Measurements from ENCODE around the gene ASPSCR1. TPM values are rescaled to one million over a fixed set of nuclear protein-coding genes. Genes with fewer than 3 reads are reported as not detected.
A peak's percentile ranks its signal among the peaks of the same experiment; 100 is the strongest.

Gene ASPSCR1
- total and polyA plus RNA-seq, 2 donors (not counting 1 experiment from before 2014, with no cell fraction given): 6.3 to 35.7 TPM

- H2AFZ ChIP-seq (ENCODE audit: low read length): no peak overlapping the region
- peak in 1 of 2 donors; percentile 44 for DNase-seq (ENCODE audit: low read depth in 2 of 2)
- peak overlapping the region; percentile 35 for H3K4me2 ChIP-seq (ENCODE audit: extremely low read depth, insufficient read depth, low read length)
- H3K4me1 ChIP-seq (ENCODE audit: control insufficient read depth, extremely low read depth, insufficient read depth, low read length): peaks cover 2% of the 10 kb centered on the region
- no peak for TF ChIP-seq EZH2 (IDR thresholded peaks at IDR 0.05; ENCODE audit: low read length, missing control alignments)
- TF ChIP-seq CTCF (conservative IDR thresholded peaks at IDR 0.05 in 1 of 2, IDR thresholded peaks at IDR 0.05 in 1 of 2; ENCODE audit: low read depth in 1 of 2, low read length in 2 of 2): no peak
- no peak overlapping the region for H3K27ac ChIP-seq (ENCODE audit: insufficient read depth, low read length)
- no peak overlapping the region for H3K4me3 ChIP-seq (replicated peaks in 1 of 4; ENCODE audit: control extremely low read depth in 1 of 4, insufficient read depth in 1 of 4, low read depth in 3 of 4, low read length in 4 of 4)
- peaks cover under 1% of the 10 kb centered on the region for H3K36me3 ChIP-seq (ENCODE audit: control insufficient read depth, insufficient read depth, low read length)
- no peaks in the 10 kb centered on the region for H4K20me1 ChIP-seq (ENCODE audit: control insufficient read depth, extremely low read depth, insufficient read depth, low read length)
- H3K79me2 ChIP-seq (ENCODE audit: control insufficient read depth, insufficient read depth, low read length): no peaks in the 10 kb centered on the region
- peaks cover 10% of the 10 kb centered on the region for H3K27me3 ChIP-seq (ENCODE audit: control insufficient read depth, insufficient read depth, low read length)
- H3K9me3 ChIP-seq (ENCODE audit: control insufficient read depth, insufficient read depth, low read depth, low read length): no peaks in the 10 kb centered on the region
- no peak overlapping the region for H3K9ac ChIP-seq (ENCODE audit: insufficient read depth, low read length)
These were observed 37.5 kb upstream of the ASPSCR1 start for GRCh38 chr17:81939881-81940385.

- Histone ChIP-seq H3K4me2 (ENCODE audit: extremely low read depth, insufficient read depth, low read length) (no peak overlapping the region), H3K79me2 (ENCODE audit: control insufficient read depth, insufficient read depth, low read length) (no peaks in the 10 kb centered on the region), H3K27me3 (ENCODE audit: control insufficient read depth, insufficient read depth, low read length) (peaks cover 10% of the 10 kb centered on the region), H2AFZ (ENCODE audit: low read length) (no peak overlapping the region), H3K4me3 (replicated peaks in 1 of 4; ENCODE audit: control extremely low read depth in 1 of 4, insufficient read depth in 1 of 4, low read depth in 3 of 4, low read length in 4 of 4) (no peak overlapping the region), H3K9me3 (ENCODE audit: control insufficient read depth, insufficient read depth, low read depth, low read length) (no peaks in the 10 kb centered on the region), H3K36me3 (ENCODE audit: control insufficient read depth, insufficient read depth, low read length) (no peaks in the 10 kb centered on the region), H3K9ac (ENCODE audit: insufficient read depth, low read length) (no peak overlapping the region), H3K27ac (ENCODE audit: insufficient read depth, low read length) (no peak overlapping the region), H4K20me1 (ENCODE audit: control insufficient read depth, extremely low read depth, insufficient read depth, low read length) (no peaks in the 10 kb centered on the region), H3K4me1 (ENCODE audit: control insufficient read depth, extremely low read depth, insufficient read depth, low read length) (peaks cover 1% of the 10 kb centered on the region)
- DNase-seq (ENCODE audit: low read depth in 2 of 2): no peak
- TF ChIP-seq EZH2 (IDR thresholded peaks at IDR 0.05; ENCODE audit: low read length, missing control alignments): no peak
- no peak for TF ChIP-seq CTCF (conservative IDR thresholded peaks at IDR 0.05 in 1 of 2, IDR thresholded peaks at IDR 0.05 in 1 of 2; ENCODE audit: low read depth in 1 of 2, low read length in 2 of 2)
These were observed 36.6 kb upstream of the ASPSCR1 start for GRCh38 chr17:81940538-81941483.

GRCh38 chr17:81941484-81942166 is 35.8 kb upstream of the ASPSCR1 start:
- Histone ChIP-seq H3K27me3 (ENCODE audit: control insufficient read depth, insufficient read depth, low read length) (peaks cover 10% of the 10 kb centered on the region), H3K79me2 (ENCODE audit: control insufficient read depth, insufficient read depth, low read length) (no peaks in the 10 kb centered on the region), H3K9me3 (ENCODE audit: control insufficient read depth, insufficient read depth, low read depth, low read length) (no peaks in the 10 kb centered on the region), H3K27ac (ENCODE audit: insufficient read depth, low read length) (no peak overlapping the region), H4K20me1 (ENCODE audit: control insufficient read depth, extremely low read depth, insufficient read depth, low read length) (no peaks in the 10 kb centered on the region), H3K4me3 (replicated peaks in 1 of 4; ENCODE audit: control extremely low read depth in 1 of 4, insufficient read depth in 1 of 4, low read depth in 3 of 4, low read length in 4 of 4) (no peak overlapping the region), H3K4me1 (ENCODE audit: control insufficient read depth, extremely low read depth, insufficient read depth, low read length) (no peaks in the 10 kb centered on the region), H2AFZ (ENCODE audit: low read length) (no peak overlapping the region), H3K36me3 (ENCODE audit: control insufficient read depth, insufficient read depth, low read length) (no peaks in the 10 kb centered on the region), H3K9ac (ENCODE audit: insufficient read depth, low read length) (no peak overlapping the region), H3K4me2 (ENCODE audit: extremely low read depth, insufficient read depth, low read length) (no peak overlapping the region)
- no peak for DNase-seq (ENCODE audit: low read depth in 2 of 2)
- TF ChIP-seq CTCF (conservative IDR thresholded peaks at IDR 0.05 in 1 of 2, IDR thresholded peaks at IDR 0.05 in 1 of 2; ENCODE audit: low read depth in 1 of 2, low read length in 2 of 2) (no peak), EZH2 (IDR thresholded peaks at IDR 0.05; ENCODE audit: low read length, missing control alignments) (no peak)
